Measurements from ENCODE around the gene LRP10.
"Not testable (repeated sequence)": the region's sequence is repeated elsewhere in the genome, so short reads cannot be mapped to it uniquely, and the experiment has no call there.

DNA sequence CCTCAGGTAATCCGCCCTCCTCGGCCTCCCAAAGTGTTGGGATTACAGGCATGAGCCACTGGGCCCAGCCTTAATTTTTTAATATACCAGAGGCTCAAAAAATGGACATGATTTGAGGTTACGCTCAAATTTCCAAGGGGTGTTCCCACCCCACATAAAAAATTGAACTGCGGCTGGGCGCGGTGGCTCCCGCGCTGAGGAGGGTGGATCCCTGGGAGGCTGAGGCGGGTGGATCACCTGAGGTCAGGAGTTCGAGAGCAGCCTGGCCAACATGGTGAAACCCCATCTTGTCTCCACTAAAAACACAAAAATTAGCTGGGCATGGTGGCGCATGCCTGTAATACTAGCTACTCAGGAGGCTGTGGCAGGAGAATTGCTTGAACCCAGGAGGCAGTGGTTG lies 17.2 kb upstream of the LRP10 start:
- TF ChIP-seq, protein P1, sequence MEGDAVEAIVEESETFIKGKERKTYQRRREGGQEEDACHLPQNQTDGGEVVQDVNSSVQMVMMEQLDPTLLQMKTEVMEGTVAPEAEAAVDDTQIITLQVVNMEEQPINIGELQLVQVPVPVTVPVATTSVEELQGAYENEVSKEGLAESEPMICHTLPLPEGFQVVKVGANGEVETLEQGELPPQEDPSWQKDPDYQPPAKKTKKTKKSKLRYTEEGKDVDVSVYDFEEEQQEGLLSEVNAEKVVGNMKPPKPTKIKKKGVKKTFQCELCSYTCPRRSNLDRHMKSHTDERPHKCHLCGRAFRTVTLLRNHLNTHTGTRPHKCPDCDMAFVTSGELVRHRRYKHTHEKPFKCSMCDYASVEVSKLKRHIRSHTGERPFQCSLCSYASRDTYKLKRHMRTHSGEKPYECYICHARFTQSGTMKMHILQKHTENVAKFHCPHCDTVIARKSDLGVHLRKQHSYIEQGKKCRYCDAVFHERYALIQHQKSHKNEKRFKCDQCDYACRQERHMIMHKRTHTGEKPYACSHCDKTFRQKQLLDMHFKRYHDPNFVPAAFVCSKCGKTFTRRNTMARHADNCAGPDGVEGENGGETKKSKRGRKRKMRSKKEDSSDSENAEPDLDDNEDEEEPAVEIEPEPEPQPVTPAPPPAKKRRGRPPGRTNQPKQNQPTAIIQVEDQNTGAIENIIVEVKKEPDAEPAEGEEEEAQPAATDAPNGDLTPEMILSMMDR (conservative IDR thresholded peaks at IDR 0.05; ENCODE audit: low read depth, low read length) = not testable (repeated sequence)
- not testable (repeated sequence) for TF ChIP-seq EZH2 (IDR thresholded peaks at IDR 0.05; ENCODE audit: borderline replicate concordance, low read depth, low read length, poor library complexity, severe bottlenecking)
